Right hindlimb (tissue), 1 donor: ENCODE results near the gene NUP88.
A peak's percentile ranks its signal among the peaks of the same experiment; 100 is the strongest.

Experiments used
- DNase-seq: peaks from one replicate; pipeline ENCODE4 v3.0.0-alpha.2; 2018

NUP88 gene

GRCh38 chr17:5418858-5419355, 555 bp downstream of the NUP88 start:
- DNase-seq, result no peak

GRCh38 chr17:5416901-5417300, 2.6 kb downstream of the NUP88 start:
- no peak for DNase-seq

DNA sequence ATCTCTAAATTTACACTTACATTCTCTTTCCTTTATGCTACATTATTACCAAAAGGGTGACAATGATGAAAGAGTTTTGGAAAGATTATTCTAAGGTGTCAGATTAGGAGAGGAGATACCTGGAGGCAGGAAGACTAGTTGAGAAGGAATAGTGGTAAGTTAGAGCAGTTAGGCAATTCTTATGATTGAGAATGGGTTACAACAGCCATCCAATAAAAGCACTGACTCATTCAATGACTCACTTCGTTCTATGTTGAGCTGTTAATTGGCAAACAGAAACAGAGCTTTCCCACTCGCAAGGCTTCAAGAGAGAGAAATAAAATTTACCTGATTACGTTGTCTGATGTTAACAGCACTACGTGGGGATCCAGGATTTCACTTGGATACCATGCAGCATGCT, 5.8 kb downstream of the NUP88 start:
- no peak for DNase-seq

GRCh38 chr17:5410594-5411272, 8.7 kb downstream of the NUP88 start:
- no peak for DNase-seq

DNA sequence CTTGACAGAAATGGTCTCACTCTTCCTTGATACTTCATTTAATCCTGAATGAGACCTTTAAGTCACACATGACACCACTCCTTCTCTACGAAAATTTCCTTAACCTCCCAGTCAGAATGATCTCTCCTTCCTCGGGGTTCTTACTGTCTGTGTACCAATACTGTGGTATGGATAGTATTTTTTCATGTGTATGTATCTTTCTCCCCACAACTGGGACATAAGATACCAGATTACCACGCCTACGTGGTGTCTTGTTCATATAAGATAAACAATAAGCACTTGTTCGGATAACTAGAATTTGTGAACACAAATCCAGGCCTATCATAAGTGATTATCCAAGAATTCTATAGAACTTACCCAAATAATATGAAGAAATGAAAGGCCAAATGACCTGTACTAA, 11.3 kb downstream of the NUP88 start:
- no peak for DNase-seq

GRCh38 chr17:5405400-5405799, 14.1 kb downstream of the NUP88 start:
- no peak for DNase-seq

GRCh38 chr17:5399767-5400166, 19.7 kb downstream of the NUP88 start:
- DNase-seq, result no peak

DNA sequence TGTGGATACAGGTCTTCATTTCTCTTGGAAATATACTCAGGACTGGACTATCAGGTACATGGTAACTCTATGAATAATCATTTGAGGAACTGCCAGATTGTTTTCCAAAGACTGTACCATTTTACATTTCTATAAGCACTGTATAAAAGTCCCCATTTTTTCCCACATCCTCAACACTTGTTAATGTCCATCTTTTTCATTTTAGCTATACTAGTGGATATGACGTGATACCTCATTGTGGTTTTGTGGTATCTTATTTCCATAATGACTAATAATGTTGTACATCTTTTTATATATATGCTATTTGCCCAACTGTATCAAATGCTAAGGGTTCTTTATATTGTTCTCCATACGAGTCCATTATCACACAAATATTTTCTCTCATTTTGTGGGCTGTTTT, 22.9 kb downstream of the NUP88 start:
- no peak for DNase-seq

DNA sequence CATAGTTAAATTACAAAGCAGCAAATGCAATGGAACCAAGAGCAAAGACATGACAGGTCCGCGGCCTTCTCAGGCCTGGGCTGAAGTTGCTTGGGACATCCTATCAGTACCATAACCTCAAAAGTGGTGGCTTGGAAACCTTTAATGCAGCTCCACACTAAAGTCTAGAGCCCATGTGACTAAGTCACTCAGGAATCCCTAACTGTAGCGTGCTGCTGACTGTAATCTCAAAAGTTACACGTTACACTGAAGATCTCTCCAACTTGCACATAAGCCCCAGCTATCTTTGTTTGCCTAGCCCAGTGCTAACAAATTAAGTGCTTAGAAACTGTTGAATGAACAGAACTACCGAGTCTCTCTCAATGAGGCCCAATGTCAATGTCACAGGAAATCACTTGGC, 27.8 kb downstream of the NUP88 start:
- DNase-seq, result no peak

DNA sequence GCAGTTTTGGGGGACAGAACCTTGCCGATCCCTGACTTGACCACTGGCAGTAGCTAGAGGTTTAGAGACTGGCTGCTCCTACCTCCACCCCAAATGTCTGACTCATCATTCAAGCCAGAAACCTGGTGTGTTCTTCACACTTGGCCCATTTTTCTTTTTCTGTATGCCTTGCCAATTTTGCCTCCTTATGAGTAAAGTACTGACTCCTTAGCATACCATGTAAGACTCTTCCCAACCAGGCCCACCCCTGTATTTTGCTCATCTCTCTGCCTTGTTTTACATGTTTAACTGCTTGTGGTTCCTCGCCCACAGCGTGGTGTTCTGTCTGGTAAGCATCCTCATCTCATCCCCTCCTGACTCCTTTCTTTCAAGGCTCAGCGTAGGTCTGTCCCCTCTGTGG, 37.9 kb downstream of the NUP88 start:
- DNase-seq, result no peak

DNA sequence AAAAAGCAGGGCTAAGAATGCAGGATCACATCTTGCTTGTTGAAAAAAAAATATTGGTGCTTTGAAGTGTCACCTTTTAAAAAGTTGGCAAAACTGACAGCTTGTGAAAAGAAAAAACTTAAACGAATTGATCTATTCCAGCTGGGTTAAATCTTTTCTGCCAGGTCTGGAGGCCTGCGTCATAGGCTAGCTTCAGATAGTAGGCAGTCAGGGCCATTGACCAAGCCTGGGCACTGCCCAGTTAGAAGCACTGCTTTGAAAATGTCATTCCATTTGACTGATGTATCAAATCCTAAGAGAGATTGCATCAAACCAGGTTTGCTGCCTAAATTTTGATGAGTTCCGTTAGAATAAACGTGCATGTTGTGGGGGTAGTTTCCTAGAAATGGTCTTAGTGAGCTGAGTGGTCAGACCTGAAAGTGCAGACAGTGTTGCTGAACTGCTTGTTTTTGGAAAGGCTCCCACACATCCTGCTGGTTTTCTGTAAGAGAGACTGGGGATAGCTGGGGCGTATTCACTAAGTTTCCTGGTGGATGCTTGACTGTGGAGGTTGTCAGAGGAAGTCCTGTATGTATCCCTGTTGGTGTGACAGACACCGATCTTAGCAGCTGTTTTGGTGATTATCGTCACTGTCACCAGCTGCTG, 38.8 kb downstream of the NUP88 start:
- DNase-seq, result no peak

- no peak for DNase-seq
These were observed 39.9 kb downstream of the NUP88 start for GRCh38 chr17:5379351-5380107.

DNA sequence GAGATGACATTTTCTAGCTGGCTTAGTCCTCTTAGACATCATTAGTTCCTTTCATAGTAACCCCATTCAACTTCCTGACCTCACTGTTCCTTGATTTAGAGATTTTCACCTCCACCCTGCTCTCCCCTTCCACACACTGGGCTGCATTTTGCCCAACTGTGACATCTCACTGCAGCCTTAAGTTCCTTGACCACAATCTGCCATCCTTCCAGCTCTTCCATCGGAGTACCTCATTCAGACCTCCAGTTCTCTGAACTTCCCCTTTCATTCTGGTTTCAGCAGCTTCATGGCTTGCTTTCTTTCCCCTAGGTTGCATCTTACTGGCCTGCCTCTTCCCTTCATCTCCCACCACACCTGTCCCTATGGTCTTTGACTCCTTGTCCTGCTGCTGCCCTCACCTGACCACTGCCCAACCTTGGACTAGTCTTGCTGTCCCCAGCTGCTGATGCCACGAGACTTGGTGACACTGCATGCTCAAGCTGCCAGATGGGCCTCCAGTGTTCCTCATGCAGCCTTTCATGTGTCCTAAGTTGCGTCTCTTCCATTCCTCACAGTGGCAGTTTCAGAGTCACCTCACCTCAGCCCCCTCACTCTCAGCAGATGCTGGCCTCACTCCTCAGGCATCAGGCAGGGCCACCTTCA, 40.8 kb downstream of the NUP88 start:
- DNase-seq, result no peak

GRCh38 chr17:5373112-5373511, 46.4 kb downstream of the NUP88 start:
- DNase-seq, result no peak

- DNase-seq, result no peak
These were observed 49.1 kb downstream of the NUP88 start for GRCh38 chr17:5370411-5370810.

GRCh38 chr17:5365831-5366230, 53.6 kb downstream of the NUP88 start:
- no peak for DNase-seq

DNA sequence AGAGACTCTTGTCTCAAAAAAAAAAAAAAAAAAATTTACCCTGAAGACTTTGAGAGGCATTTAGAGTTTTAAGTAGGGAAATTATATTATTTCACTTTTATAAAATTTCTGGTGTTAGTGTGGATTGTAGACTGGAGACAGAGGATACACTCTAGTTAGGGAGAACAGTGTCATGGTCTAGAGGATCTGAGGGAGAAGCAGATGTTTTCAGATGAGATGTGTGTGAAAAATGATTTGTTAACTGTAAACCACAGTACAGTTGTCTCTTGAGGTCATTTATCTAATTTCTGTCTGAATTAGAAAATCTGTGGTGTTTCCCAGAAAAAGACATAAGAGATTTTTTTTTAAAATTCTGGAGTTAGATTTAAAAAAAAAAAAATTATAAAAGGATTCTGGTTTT, 54.8 kb downstream of the NUP88 start:
- no peak for DNase-seq

- no peak for DNase-seq
These were observed 55.3 kb downstream of the NUP88 start for GRCh38 chr17:5364156-5364555.

- no peak for DNase-seq
These were observed 57.2 kb downstream of the NUP88 start for GRCh38 chr17:5362162-5362811.

GRCh38 chr17:5361426-5361825, 58.0 kb downstream of the NUP88 start:
- no peak for DNase-seq

- DNase-seq, result peak; percentile 20
These were observed 63.9 kb downstream of the NUP88 start for GRCh38 chr17:5355421-5356129.

DNA sequence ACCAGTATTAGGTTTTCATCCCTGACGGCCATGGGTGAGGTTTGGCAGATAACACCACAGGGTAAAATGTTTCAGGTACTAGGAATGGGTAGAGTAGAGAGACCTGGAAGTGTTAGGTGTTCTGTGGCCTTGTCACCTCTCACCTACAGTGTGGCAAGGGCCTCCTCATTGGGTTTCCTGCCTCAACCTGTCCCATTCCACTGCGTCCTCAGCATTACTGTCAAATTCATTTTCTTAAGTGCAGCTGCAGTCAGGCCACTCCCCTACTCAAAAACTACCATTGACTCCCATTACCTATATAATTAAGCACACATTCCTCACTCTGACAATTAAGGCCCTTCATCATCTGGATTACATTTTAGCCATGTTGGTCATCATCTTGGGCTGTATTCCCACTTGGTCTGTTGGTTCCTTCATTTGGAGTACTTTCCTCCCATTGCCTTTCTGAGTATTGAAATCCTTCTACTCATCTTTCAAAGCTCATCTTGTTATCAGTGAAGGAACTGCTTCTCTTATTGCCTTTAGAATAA, 64.5 kb downstream of the NUP88 start:
- no peak for DNase-seq
